BE2C (cell line): ENCODE results near the gene PDP2.
"Not testable (repeated sequence)": the region's sequence is repeated elsewhere in the genome, so short reads cannot be mapped to it uniquely, and the experiment has no call there.

Experiments
- DNase-seq: peaks from one replicate; pipeline ENCODE4 v3.0.0-alpha.2; 2020
- H3K27me3 ChIP-seq: fragments of 250-450 bp; sonication (Bioruptor Pico); 2 replicates; pipeline ENCODE4 v1.5.1; 2020; ENCODE audit warnings: mild to moderate bottlenecking
- H3K36me3 ChIP-seq: fragments of 250-450 bp; sonication (Bioruptor Pico); 2 replicates; pipeline ENCODE4 v1.5.1; 2020; ENCODE audit warnings: mild to moderate bottlenecking
- H3K4me1 ChIP-seq: fragments of 250-450 bp; sonication (Bioruptor Pico); 2 replicates; pipeline ENCODE4 v1.5.1; 2020
- H3K4me3 ChIP-seq: 2 replicates; pipeline ENCODE4 v1.5.1; 2011; ENCODE audit warnings: low read depth, low read length
- H3K9me3 ChIP-seq: fragments of 250-450 bp; sonication (Bioruptor Pico); 2 replicates; pipeline ENCODE4 v1.5.1; 2020
- TF ChIP-seq, protein P1 (sequence below): IDR thresholded peaks from 2 replicates; pipeline ENCODE4 v1.5.1; 2012; ENCODE audit warnings: mild to moderate bottlenecking, low read depth, low read length

PDP2 gene

DNA sequence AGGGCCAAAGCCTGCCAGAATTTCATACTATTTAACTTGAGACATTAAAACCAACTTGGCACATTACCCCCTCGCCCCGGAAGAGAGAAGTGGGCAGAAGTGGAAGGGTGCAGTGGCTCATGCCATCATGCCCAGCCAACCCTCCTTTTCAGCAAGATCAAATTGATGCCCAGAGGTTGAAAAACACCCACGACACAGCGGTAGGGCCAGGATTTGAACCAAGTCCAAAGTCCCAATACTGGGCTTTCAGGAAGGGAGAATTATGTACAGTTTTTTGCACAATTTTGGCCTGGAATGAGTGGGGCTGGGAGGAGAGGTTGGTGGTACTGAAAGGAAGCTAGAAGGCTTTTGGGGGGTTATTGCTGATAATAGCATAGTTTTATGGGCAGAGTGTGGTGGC is 11.0 kb downstream of the PDP2 start:
- Histone ChIP-seq H3K4me1 (peaks cover 12% of the 10 kb centered on the region), H3K9me3 (no peaks in the 10 kb centered on the region), H3K36me3 (peaks cover 19% of the 10 kb centered on the region), H3K27me3 (no peaks in the 10 kb centered on the region), H3K4me3 (no peak overlapping the region)
- DNase-seq: no peak
- TF ChIP-seq, protein P1, sequence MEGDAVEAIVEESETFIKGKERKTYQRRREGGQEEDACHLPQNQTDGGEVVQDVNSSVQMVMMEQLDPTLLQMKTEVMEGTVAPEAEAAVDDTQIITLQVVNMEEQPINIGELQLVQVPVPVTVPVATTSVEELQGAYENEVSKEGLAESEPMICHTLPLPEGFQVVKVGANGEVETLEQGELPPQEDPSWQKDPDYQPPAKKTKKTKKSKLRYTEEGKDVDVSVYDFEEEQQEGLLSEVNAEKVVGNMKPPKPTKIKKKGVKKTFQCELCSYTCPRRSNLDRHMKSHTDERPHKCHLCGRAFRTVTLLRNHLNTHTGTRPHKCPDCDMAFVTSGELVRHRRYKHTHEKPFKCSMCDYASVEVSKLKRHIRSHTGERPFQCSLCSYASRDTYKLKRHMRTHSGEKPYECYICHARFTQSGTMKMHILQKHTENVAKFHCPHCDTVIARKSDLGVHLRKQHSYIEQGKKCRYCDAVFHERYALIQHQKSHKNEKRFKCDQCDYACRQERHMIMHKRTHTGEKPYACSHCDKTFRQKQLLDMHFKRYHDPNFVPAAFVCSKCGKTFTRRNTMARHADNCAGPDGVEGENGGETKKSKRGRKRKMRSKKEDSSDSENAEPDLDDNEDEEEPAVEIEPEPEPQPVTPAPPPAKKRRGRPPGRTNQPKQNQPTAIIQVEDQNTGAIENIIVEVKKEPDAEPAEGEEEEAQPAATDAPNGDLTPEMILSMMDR: no peak

DNA sequence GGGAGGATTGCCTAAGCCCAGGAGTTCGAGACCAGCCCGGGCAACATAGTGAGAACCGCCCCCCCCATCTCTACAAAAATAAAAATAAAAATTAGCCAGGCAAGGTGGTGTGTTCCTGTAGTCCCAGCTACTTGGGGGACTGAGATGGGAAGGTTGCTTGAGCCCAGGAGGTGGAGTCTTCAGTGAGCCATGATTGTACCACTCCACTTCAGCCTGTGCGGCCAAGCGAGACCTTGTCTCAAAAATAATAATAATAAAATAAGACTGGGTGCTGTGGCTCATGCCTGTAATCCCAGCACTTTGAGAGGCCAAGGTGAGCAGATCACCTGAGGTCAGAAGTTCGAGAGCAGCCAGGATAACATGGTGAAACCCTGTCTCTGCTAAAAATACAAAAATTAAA is 11.5 kb downstream of the PDP2 start:
- H3K4me1 ChIP-seq: peaks cover 12% of the 10 kb centered on the region
- no peak for DNase-seq
- TF ChIP-seq, protein P1: no peak
- no peaks in the 10 kb centered on the region for H3K27me3 ChIP-seq
- no peaks in the 10 kb centered on the region for H3K9me3 ChIP-seq
- peaks cover 15% of the 10 kb centered on the region for H3K36me3 ChIP-seq
- H3K4me3 ChIP-seq: no peak overlapping the region

GRCh38 chr16:66894055-66894454 is 13.7 kb downstream of the PDP2 start:
- Histone ChIP-seq H3K4me3 (no peak overlapping the region), H3K4me1 (peaks cover 9% of the 10 kb centered on the region), H3K27me3 (no peaks in the 10 kb centered on the region), H3K36me3 (peaks cover 8% of the 10 kb centered on the region; the same call in 1 of the 2 replicates), H3K9me3 (no peaks in the 10 kb centered on the region)
- DNase-seq: no peak
- TF ChIP-seq, protein P1: no peak

GRCh38 chr16:66894948-66895688 is 14.8 kb downstream of the PDP2 start:
- Histone ChIP-seq H3K9me3 (no peaks in the 10 kb centered on the region), H3K27me3 (no peaks in the 10 kb centered on the region), H3K36me3 (peaks cover 6% of the 10 kb centered on the region; the same call in 1 of the 2 replicates), H3K4me1 (peaks cover 20% of the 10 kb centered on the region), H3K4me3 (no peak overlapping the region)
- DNase-seq: peak; percentile 81
- TF ChIP-seq, protein P1: peak; percentile 91

GRCh38 chr16:66895689-66895979 is 15.3 kb downstream of the PDP2 start:
- TF ChIP-seq, protein P1: no peak
- peaks cover 6% of the 10 kb centered on the region; the same call in 1 of the 2 replicates for H3K36me3 ChIP-seq
- no peak overlapping the region for H3K4me3 ChIP-seq
- H3K27me3 ChIP-seq: no peaks in the 10 kb centered on the region
- H3K4me1 ChIP-seq: peaks cover 20% of the 10 kb centered on the region
- DNase-seq: no peak
- H3K9me3 ChIP-seq: no peaks in the 10 kb centered on the region

- TF ChIP-seq, protein P1: no peak
- no peak for DNase-seq
- Histone ChIP-seq H3K9me3 (no peaks in the 10 kb centered on the region), H3K36me3 (peaks cover 6% of the 10 kb centered on the region; the same call in 1 of the 2 replicates), H3K27me3 (no peaks in the 10 kb centered on the region), H3K4me3 (no peak overlapping the region), H3K4me1 (peaks cover 22% of the 10 kb centered on the region)
Measured at GRCh38 chr16:66895999-66896398, 15.7 kb downstream of the PDP2 start.

GRCh38 chr16:66896682-66897081 is 16.4 kb downstream of the PDP2 start:
- not testable (repeated sequence) for H3K9me3 ChIP-seq, H3K36me3 ChIP-seq, H3K4me3 ChIP-seq, H3K27me3 ChIP-seq, DNase-seq
- peaks cover 23% of the 10 kb centered on the region for H3K4me1 ChIP-seq
